GM19455 (cell line): ENCODE measurements around the gene TICAM2.
A peak's percentile ranks its signal among the peaks of the same experiment; 100 is the strongest.

ENCODE experiments used
- ATAC-seq: cut with Tn5 transposase; IDR thresholded peaks from one replicate; pipeline ENCODE4 v1.9.1; 2021; ENCODE audit not compliant: unreplicated experiment

The TICAM2 gene

DNA sequence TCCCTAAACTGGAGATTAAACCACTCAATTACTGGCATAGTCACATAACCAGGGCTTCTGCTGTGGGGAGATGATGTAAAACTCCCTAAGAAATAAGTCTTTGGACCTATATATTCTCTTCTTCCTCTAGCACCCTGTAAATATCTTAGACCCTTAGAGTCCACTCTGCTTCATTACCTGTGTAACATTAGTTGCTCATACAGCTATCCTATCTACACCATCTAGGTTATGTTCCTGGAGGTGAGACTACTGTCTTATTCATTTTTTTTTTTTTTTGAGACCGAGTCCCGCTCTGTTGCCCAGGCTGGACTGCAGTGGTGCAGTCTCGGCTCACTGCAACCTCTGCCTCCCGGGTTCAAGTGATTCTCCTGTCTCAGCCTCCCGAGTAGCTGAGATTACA lies 9.6 kb upstream of the TICAM2 start:
- ATAC-seq = no peak

DNA sequence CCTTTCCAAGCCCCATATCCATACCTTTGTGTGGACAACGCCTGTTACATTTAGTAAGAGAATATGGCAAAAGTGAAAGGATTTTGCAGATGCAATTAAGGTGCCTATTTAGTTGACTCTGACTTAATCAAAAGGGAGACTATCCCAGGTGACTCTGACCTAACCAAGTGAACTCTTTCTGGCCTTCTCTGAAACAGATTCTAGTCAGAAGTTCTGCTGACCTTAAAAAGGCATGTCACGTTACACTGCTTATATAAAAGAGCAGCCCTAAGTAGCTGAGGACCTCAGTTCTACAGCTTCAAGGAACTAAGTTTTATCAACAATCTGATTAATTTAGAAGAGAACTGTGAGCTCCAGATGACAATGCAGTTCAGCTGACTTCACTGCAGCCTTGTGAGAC lies 5.7 kb upstream of the TICAM2 start:
- no peak for ATAC-seq

DNA sequence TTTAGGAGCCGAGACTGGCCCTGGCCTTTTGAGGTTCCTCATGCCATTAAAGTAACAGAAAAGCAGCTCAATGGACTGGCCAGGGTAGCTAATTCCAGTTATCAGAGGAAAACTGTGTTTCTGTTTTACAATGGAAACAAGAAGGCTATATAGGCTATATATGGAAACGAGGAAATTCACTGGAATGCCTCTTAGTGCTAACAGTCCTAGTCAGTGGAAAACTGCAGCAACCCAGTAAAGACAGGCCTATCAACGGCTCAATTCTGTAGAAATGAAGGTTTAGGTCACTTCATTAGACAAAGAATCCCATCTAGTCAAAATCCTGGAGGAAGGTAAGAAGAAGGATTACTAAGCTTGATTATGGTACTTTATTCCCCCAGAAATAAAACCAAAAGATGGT lies 3.2 kb upstream of the TICAM2 start:
- ATAC-seq = no peak

DNA sequence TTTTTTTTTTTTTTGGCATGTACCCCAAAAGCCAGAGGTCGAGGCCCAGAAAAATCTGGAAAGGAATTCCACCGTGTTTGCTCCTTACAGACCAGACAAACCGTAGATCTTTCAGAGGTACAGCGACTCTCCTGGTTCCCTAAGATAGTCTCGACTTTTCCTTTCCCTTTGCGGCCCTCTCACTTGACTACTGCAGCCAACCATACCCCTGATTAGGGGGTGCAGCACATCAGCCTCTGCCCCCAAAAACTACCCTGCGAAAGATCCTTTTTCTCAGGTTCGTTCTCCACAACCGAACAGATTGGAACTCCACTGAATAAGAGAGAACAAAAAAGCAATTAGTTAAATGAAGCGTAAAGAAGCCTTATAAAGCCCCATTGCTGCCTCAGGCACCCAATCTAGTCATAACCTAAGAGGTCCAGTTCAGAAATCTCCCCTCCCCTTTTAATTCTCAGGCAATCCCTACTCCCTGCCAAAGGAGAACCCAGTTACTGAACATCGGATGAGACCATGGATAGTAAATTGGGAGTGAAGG lies 379 bp upstream of the TICAM2 start:
- peak; percentile 15 for ATAC-seq

DNA sequence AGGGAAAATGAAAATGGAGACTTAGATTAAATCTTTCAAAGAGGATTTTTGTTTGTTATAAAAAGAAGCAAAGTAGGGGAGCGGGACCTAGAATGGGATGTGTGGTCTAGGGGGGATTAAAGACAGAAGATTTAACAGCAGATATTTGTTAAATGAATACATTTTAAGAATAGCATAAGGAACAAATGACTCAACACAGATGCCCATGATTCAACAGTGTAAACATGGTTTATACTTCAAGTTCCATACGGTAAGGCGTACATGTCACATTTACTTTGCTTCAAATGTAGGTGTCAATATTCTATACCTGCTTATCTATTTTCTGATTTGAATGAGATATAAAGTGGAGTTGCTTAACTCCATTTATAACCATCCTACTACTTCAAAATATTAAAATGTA lies 1.5 kb downstream of the TICAM2 start:
- ATAC-seq = no peak

DNA sequence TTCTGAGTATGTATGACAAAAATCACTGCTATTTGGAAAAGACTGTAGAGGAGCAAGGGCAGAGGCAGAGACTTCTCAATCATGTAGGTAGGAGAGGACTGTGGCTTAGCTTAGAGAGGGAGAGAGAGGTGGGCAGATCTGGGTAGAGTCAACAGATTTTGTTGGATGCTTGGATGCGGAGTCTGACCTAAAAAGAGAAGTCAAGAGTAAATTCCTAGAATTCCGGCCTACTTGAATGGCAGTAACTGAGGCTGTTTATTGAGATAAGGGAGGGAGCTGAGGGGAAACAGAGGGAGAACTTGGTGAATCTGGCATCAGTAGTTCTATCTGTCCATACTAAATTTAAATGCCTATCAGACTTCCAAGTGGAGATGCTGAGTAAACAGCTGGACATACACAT lies 2.4 kb downstream of the TICAM2 start:
- no peak for ATAC-seq

DNA sequence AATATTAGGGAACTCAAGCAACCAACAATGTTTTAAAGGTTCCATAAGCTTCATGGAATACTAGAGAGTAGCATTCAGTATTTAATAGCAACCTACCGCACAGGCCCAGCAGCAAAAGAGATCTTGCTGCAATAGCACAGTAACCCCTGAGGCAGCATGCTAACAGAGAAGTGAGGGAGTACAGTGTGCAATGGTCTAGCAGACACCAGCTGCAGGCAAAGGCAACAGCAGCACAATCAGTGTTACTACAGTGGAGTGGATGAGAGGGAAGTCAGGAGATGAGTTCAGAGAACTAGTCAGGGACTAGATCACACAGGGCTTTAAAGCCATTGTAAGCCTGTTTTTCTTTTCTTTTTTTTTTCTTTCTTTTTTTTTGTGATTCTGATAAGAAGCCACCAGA lies 2.8 kb downstream of the TICAM2 start:
- peak; percentile 35 for ATAC-seq

DNA sequence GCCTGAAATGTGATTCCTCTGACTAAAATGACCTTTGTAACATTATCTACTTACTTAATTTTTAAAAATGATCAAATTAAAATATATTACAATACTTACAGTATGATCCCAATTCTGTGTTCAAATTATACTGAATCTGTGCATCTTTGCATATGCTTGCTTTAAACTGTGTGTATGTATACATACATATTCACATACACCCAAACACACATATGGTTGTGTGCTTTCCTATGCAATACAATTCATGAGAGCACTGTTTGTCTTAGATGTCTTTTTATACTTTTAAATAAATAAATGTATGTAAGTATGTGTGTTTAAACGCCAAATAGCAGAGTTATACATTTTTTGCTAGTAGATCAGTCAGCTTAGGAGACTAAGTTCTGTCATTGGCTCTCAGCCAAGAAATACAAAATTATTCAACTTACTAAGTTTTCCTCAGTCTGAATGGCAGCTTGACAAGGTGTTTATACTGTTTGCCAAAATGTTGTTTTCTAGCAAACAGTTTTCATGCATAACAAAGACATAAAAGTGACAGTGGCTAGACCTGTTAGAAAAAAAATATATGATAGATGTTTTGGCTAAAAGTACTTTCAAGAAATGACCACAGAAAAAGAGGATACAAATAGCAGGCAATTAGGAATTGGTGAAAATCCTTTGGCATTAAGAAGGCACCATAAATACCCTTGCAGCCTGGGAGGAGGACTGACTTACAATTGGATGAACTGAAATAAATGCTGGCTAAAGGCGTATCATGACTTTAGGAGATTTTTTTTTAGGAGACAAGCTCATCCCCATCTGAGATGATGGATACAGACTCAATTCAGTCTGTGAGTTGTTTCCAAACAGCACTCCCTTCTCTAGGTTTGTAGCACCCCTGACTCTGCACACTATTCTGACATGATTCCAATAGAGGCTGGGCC lies 7.9 kb downstream of the TICAM2 start:
- no peak for ATAC-seq

DNA sequence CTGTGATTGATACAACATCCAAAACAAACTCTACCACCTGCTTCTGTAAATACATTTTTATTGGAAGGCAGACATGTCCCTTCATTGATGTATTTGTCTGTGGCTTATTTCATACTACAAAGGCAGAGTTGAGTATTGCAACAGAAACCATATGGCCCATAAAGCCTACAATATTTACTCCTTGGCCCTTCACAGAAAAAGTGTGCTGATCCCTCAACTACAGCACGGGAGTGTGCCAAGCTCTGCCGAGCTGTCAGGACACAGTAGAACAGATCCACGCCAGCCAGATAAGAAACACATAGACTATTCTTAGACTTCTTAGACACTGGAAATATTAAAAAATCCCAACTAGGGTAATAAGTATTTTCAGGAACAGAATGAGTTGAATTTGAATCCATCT lies 13.2 kb downstream of the TICAM2 start:
- ATAC-seq = no peak

DNA sequence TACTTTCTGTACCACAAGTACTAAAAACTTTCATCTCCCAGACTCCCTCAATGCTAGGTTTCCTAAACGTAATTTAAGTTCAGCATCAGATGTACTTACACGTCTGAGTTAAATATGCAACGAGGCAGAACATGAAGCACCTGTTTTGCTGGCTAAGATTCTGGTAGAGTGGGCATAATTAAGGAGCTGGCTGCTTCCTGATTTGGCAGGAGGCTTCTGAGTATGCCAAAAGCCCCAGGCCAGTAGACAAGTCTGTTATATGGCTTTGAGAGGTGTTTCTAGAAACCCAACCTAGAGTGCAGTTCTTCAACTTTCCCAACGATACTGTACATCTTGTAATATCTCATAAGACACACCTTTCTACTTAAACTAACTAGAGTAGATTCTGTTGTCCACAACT lies 13.6 kb downstream of the TICAM2 start:
- ATAC-seq = no peak

DNA sequence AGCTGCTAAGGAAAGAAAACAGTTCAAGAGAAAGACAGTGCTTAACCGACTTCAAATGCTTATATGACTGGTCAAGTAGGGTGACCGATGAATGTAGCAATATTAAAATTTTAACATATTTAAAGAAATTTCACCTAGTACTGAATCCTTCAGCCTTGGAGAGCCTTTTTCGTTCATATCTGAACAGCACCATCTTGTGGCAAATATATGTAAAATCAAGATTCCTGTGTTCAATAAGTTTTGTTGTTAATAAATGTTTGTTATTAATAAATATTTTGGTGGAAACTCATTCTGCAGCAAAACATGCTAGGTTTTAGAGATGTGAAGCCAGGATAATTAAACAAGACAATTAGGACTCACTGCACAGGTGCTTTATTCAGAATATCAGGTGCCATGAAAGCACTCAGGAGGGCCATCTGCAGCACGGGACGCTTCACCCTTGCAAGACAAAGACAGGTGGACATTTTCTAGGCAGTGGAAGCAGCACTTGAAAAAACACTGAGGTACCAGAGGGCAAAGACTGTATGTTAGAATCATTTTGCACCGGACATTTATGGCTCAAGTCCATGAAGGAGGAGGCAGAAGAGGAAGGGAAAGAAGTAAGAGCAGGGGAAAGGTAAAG lies 15.6 kb downstream of the TICAM2 start:
- no peak for ATAC-seq

DNA sequence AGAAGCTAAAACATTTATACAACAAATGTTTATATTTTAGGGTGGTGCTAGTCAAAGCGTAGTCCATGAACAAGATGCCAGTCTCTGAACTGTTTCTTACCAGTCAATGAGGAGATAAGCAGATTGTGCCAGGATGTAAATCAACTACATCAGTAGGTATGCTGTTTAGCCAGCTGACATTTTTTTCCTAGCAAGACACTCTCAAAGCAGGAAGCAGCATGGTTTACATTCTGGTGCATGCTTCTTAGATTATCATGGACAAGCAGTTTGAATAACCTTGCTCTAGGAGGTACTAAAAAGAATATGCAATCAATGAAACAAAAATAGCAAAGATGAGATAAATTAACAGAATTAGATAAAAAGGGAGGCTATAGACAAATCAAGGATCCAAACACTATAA lies 17.0 kb downstream of the TICAM2 start:
- ATAC-seq = no peak

DNA sequence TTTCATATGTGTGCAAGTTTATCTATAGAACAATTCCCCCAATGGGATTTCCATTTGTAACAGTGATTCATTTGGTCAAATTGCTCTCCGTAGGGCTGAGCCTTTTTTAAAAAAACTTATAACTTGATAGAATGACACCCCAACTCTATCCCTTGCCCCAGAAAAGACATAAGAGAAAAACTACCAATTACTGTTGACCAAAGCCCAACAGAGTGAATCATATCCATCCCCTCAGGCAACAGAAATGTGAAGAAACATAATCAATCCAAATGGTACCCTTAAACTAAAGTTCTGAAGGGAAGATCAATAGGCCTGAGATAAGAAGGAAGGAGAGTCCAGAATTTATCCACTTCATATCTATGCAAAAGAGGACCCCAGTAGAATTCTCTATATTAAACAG lies 17.8 kb downstream of the TICAM2 start:
- ATAC-seq = no peak

DNA sequence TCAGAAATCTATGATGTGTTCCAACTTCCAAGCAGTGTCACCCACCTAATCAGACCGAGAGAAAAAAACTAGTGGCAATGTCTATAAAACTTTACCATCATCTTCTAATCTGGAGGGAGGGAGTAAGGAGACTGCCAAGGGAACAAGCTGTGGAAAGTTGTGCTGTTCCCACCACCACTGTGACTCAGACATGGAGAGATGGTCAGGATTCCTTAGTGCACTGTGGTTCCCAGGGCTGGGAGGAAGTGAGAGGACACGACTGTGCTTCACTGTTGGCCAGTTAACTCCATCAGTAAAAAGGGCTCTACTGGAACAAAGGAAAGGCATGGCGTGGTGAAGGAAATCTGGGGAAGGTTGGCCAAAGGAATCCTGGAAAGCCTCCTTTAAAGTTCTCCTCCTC lies 18.8 kb downstream of the TICAM2 start:
- no peak for ATAC-seq

DNA sequence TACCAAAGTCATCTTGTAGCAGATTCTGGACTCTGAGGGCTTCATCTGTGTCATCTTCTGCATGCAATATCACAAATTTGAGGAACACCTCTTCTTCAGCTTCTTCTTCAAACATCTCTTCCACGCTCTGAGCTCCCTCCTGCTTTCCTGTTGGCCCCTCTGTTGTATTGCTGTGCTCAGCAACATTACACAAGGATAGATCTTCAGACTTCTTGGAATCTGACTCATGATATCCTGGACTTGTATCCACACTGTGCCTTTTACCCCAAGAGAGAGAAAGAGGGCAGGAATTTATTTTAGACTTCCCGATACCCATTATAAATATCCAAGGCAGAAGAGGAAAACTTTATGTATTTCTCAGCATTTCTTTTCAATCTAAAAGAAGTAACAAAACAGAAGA lies 21.3 kb downstream of the TICAM2 start:
- ATAC-seq = no peak

DNA sequence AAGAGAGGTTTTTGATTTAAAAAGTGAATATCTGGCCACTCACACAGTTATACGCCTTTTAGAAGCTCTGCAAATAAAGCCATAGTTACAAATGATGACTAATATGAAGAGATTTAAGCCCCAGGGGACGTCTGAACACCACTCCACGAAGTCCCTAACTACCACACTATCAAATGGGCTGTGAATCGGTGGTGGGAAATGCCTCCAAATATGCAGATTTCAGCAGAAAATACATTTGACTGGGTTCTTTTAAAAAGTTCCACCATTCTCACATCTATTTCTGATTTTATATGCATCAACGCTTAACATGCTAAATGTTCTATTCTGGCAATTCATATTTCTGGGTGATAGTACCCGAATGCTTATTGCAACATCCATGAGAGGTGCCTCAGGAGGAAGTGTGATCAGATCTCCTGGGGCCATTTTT lies 22.5 kb downstream of the TICAM2 start:
- ATAC-seq = peak; percentile 58

DNA sequence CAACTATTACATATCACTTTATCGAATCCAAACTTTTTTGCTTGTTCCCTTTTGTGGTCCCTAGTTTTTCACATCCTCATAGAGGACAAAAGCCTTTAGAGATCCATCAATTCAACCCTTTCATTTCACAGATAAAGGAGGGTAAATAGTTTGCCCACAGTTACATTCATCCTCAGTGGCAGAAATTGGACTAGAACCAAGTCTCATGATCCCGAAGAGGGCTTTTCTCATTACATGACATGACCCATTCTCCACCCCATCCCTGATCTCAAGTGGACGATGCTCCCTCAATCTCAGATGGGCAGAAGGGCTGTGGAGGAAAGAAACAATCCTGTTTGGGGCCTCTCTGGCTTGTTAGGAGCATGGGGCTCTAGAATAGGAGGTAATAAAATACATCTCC lies 23.1 kb downstream of the TICAM2 start:
- no peak for ATAC-seq

DNA sequence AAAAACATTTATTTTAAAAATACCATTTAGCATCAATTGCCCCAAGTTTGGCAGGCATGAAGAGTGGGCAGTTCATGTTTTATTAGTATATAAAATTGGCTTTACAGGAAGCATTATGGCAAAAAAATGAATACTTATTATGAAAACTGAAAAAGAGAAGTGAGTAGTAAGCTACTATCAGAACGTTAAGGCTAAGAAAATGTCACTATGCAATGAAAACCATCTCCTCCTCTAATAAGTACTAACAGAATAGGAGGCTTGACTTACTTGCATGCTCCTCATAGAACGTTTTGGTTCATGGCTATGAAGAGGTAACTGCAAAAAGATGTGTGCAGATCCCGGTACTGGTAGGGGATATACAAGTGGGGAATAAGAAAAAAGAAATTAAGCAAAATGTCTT lies 23.6 kb downstream of the TICAM2 start:
- peak; percentile 59 for ATAC-seq

DNA sequence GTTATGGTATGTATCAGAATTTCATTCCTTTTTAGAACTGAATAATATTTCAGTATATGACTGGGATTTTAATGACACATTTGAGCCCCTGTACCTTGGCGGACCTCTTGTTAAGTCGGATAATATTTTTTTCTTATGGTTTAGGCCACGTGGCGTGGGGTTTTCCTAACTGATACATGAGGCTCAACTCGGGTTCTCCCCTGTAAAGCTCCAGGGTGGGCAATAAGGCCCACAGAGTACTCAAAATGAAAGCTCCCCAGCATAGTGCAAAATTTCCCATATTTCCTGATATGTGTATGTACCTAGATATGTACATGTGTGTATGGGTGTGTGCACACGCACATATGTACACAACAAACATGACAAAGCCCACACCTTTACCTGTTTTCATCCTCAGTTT lies 24.5 kb downstream of the TICAM2 start:
- ATAC-seq = no peak

DNA sequence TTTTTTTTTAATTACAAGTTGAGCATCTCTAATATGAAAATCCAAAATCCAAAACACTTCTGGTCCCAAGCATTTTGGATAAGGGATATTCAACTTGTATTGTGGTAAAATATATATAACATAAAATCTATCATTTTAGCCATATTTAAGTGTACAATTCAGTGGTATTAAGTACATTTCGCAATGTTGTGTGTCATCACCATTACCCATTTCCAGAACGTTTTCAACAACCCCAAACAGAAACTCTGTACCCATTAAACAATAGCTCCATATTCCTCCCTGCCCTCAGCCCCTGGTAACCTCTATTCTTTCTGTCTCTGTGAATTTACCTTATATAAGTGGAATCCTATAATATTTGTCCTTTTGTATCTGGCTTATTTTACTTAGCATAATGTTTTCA lies 24.9 kb downstream of the TICAM2 start:
- ATAC-seq = no peak

DNA sequence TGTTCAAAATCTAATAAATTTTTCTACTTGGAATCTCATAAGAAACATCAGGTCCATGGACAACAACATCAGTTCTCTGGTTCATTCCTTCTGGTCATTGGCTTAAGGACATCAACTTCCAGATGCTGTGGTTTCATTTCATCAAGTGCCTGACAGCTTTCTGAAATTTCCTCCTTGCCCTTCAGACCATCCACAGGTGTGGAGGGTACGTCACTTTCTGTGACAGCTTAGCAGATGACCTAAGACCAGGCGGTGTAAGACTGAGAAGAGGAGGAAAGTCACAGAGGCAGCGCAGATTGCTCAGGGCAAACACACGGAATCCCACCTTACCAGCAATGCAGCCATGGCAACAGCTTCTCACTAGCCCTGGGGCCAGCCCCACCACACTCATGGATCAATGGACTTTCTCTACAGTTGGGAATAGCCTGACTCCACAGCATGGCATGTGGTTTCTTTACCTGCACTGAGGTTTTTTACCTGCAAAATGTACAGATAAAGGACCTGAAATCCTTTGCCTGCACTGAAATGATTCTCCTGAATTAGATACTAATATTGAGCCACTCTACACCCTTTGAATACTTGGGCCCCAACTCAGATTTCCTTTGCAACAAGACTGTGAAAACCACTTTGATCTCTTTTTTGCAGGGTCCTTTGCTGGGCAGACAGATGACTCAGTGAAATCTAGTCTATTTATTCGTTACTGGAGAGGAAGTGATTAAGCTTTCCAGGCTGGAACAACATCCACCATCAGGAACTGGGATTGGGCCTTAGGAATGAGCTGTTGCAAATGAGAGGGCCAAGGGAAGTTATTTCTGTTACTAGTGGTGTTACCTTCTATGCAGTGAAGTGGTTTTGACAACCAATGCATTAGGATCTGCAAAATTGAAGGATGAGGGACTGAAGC lies 26.9 kb downstream of the TICAM2 start:
- no peak for ATAC-seq
